Measurements from ENCODE around the gene PDE4D.
A peak's percentile ranks its signal among the peaks of the same experiment; 100 is the strongest.

The PDE4D gene

DNA sequence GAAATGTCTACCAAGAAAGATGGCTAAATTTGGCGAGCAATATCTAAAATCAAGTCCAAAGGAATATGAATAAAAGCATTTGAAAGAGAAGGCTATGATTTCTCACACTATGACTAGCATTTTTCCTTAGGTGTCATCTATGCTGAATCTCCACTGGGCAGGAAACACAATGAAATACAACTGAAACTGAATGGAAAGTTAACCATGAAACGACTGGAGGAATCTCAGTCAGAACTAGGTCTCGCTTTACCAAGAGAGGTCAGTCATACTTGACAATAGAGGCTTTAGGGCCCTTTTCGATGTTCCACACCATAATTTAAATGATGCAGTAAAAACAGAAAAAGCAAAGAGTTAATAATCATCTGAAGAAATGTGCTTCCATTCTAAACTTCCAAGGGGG, 339.0 kb downstream of the PDE4D start:
- DNase-seq (ENCODE audit: low read depth, low spot score): no peak

DNA sequence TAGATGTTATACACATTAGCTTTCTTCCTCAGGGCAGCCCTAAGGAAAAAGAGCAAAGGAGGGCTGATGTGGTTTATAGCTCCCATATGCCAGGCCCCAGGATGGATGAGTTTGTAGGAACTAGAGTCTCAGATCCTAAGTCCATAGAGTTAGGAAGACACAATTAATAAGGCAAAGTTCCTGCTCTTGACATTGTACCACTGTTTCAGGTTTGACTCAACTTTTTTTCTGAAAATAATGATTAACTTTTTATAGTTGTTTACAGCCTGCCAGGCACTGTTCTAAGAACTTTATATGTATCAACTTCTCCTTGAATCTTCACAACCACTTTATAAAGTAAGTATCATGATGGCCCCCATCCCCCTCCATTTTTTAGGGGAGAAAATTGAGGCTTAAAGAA, 339.5 kb downstream of the PDE4D start:
- no peak for DNase-seq (ENCODE audit: low read depth, low spot score)

DNA sequence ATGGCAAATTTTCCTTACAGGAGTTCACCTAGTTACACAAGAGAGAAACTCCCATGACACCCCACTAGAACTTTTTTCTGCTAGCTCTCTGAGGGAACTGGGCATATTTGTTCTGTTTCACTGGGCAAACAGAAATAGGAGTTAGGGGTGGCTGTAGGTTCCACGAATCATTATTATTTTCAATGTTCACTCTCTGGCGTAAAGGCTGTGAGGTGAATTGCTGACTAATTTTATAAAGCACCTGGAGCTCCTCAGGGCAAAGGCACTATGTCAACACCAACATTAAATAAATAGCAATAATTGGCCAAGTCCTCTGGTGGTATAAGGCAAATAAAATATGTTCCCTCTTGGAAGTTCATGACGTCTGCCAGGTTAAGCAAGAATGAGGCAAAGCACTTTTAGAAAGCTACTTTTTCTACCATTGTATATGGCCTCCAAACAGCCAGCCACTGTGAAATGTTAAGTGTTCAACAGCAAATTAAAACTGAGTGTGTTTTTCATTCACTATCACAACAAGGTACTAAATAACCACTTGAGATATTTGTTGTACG, 344.6 kb downstream of the PDE4D start:
- DNase-seq (ENCODE audit: low read depth, low spot score): no peak

DNA sequence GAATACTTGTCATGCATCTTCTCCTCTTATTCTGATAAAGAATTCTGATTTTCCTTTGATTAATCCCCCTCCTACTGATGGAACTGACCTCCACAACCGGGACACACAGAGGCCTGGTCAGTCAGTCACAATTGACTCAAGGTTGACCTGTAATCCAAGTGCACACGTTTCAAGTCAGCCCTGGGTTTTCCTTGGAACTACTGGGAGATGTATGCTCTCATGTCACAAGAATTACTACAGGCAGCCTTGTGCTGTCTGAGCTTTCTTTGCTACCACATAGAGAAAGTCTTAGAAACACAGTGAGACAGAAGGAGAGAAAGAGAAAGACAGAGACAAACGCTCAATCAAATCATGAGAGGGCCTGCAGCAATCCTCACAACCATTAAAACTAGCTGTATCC, 345.8 kb downstream of the PDE4D start:
- no peak for DNase-seq (ENCODE audit: low read depth, low spot score)

DNA sequence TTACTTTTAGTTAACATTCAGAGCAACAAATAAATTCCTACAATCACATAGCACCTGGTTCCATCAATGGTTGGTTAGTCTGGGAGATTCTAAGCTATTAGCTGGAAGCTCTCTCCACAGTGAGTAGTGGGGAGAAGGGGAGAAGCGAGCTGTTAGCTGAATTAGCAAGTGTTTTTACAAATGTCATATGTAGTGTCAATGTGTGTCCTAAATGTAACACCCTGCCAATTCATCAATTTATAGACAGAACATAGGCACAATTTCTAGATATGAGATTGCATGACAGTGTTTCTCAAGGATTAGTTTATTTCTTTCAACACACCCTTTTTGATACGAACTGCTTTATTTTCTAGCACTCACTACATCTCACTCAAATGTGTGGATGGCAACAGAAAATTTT, 349.0 kb downstream of the PDE4D start:
- no peak for DNase-seq (ENCODE audit: low read depth, low spot score)

DNA sequence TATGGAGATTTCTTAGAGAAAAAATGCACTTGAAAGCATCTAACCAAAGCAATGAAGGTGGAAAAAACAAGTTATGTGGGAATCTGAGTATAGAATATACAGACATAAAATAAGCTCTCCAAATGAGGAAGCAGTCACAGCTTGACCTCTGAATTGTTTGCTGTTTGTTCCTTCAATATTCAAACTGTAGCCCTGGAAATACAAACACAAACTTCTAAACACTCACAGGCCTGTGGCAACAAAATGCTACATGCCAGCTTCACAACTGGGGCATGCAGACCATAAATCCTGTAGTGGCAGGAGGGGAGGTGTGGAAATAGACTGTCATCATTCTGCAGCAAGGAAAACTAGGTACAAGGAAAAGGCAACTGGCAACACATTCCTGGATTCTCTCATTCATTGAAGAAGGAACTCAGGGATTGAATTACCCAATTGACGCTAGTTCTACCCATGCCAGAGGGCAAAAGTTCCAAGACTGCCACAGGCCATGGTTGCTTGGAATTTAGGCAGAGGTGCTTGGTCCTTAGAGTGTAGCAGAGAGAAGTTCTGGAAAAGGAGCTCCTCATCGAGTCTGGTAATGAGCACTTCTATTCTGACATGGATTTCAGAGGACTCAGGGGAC, 349.6 kb downstream of the PDE4D start:
- DNase-seq (ENCODE audit: low read depth, low spot score): peak; percentile 63

DNA sequence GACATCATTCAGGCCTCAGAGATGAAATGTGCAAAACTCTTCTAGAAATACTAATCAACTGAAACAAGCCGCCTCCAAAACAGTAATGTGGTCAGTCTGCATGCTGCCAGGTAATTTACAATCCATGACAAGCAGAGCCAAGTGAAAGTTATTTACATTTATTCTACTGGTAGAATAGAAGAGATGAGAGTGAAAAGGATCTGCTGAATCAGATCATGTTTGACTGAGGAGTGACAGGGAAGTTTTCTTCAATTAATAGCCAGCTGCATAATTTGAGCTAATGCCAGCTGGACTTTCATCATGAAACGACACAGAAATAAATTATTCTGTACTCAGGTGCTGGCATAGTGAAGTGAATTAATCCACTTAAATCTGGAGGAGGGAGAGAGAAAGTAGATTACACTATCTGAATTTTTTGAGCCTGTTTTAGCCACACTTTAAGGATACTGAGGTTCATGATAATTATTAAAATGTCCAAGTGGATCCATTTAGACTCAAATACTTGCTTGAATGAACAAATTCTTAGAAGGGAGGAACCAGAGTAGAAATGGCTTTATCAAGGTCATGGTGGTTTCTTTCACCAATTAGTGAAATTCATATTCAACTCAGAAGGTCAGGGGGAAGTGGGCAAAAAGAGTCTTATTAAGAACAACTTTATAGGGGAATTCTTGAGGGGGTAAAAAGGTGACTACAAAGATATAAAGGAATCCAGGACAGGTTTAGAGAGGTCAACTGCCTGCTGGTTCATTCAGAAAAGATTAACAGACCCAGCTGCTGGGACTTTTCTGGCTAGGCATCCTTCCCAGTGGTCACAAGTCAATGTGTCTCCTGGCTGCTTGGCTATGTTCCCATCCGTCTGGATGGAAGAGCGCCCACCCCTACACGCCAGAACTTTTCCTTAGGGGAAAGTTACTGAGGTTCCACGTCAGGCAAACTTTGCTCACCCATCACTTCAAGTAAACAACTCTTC, 350.4 kb downstream of the PDE4D start:
- no peak for DNase-seq (ENCODE audit: low read depth, low spot score)

DNA sequence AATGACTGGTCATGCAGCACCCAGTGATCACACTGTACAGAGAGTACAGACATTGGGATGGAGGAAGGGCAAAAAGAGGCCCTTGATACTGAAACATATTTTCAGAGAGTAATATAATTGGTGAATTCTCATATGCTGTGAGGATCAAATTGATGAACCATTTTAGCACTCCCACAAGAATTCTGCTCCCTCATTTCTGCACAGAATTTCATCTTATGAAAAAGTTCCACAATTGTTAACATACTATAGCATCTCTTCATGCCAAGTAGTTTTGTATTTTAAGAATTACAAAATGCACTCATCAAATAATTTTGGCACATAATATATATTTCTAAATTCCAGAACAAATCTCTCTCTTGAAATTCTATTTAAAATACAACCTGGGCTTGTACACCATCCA, 351.2 kb downstream of the PDE4D start:
- DNase-seq (ENCODE audit: low read depth, low spot score): no peak

DNA sequence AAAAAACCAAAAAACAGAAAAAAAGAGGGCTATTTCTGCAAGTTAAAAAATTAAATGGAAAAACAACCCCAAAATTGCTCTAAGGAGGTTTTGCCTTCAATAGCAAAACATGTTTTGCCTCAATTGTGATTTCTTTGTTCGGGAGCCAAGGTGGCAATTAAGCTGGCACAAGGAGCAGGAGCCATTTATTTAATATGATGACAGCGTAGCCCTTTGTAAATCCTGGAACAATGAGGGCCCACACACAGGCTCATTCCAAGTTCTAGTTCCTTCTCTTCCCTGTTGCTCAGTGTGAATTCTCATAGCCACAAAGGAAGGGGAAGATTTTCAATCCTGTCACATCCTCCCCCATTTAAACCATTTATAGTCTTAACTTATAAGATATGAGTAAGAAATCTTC, 353.2 kb downstream of the PDE4D start:
- no peak for DNase-seq (ENCODE audit: low read depth, low spot score)

DNA sequence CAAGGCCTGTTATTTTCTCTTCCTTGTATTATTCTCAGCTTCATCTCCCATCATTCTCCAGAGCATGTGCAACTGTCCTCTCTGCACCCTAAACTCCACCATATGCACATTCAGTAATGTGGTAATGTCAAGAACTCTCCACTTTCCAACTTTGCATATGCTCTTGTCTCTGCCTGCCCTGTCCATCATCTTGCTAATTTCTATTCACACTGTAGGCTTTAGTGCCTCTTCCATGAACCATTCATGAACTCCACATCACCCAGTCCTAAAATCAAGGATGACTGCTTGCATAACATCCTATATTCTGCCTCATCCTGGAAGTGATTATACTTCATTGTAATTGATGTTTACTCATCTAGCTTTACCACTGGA, 354.8 kb downstream of the PDE4D start:
- no peak for DNase-seq (ENCODE audit: low read depth, low spot score)

DNA sequence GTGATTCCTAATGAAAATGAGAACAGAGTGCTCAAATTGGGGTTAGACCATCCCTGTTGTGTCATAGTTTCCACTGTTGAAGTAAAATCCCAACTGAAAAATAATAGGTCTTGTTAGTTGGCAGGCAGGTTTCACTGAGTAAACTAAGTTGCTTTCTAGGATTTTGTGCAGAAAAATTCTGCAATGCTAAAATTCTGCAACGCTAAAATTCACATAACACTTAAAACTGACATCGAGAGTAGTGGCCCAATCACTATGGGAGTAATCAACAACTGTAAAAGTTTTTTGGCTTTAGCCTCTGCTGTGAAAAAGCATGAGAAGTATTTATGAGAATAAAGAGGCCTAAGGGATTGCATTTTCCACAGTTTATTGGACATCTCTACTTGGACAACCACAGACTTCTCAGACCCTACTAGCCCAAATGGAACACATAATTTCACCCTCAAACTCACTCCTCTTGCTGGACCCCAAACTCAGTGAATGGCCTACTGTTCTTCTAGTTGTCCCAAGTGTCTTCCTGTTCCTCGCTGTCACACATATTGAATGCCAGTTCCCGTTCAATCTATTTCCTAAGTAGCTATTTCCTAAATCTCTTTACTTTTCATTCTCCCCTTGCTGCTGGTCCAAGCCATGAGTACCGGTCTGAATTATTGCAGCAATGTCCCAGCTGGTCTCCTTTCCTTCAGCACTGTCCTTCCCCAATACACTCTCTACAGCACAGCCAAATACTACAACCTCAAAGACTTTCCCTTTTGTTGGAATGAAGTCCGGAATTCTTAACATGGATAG, 355.4 kb downstream of the PDE4D start:
- DNase-seq (ENCODE audit: low read depth, low spot score): no peak

DNA sequence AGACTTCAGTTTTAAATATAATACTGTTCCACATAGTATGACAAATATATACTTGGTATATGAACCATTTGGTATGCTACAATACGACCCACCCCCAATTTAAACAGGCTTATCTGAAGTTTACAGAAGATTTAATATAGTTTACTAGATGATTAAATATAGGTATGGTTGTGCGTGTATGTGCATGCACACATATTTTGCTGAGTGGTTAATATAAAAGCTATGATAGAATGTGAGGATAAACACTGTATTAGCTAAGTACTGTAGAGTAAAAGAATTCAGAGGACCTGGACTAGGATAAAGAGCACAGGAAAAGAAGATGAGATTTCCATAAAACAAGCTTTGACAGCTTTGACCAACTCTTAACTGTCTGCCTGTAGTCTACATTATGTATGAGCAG, 356.7 kb downstream of the PDE4D start:
- DNase-seq (ENCODE audit: low read depth, low spot score): no peak

DNA sequence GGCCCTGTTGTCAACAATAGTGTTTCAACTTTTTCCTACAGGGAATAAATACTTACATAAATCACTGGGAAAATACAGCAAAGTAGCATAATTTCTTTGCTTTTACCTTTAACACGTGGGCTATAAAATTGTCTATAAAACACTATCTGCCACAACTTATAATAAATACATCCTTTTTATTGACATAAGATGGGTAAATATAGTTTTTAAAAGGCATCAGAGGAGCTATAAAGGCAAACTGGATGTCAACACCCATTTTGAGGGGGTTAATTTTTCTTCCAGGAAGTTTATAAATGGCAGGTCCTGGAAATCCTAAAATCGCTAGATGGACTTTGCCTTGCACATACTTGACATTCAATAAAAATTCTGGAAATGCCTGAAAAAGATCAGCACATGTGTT, 358.0 kb downstream of the PDE4D start:
- DNase-seq (ENCODE audit: low read depth, low spot score): no peak

DNA sequence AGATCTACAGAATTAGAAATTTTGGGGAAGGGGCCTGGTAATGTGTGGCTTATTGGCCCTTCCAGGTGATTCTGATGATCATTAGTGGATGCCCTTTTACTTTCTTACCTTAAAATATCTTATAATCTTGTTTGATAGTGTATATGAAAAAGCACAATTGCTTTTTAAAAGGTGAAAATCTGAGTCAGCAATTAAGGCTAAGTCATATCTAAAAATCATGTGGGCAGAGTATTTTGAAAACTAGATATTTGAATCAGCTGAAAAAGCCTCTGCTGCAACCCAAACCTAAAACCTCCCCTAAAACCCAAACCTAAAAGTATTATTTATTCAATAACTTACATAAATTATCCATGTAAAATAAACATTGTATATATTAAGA, 359.8 kb downstream of the PDE4D start:
- no peak for DNase-seq (ENCODE audit: low read depth, low spot score)

DNA sequence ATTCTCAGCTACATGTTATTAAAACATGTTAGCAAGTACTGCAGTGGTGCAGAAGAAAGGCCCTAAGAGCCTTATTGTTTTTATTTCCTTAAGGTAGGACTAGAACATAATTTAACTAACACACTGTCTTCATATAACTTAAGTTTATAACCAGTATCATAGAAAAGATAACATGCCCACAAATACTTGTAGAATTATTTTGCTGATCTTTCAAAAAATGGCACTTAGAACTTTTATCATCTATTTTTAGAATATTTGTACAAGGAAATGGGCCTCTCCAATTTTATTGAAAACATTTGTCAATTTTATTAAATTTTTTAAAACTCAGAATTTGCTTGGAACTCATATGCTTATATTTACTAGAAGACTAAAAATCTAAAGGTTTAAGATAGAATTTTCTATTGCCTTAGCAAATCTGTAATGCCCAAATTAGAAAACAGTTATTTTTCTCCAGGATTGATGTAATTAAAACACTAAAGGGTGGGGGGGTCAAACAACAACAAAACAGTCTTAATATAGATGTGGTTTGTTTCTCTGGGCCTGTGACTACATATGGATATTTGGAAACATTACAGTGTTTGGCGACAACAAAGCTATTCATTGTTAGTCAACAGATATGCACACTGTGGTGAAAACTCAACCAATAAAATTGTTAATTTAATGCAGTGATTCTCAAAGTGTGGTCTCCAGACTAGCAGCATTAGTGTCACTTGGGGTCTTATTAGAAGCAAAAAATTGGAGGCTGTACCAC, 360.4 kb downstream of the PDE4D start:
- no peak for DNase-seq (ENCODE audit: low read depth, low spot score)

DNA sequence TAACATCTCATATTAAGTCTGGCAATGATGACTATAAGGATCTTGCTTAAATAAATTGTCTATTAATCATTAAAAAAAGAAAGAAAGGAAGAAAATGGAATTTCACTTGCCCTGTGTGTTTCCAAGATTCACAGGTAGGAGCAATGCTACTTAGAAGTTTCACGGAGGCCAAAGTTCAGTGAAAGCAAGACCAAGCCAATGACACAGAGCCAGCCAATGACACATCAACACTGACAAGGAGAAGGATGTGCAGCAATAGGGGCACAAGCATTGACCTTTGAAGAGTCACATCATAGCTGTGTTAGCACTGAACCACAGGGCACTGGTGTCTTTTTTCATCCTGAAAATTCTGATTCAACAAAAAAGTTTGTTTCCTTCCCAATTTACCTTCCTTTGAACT, 364.3 kb downstream of the PDE4D start:
- no peak for DNase-seq (ENCODE audit: low read depth, low spot score)

DNA sequence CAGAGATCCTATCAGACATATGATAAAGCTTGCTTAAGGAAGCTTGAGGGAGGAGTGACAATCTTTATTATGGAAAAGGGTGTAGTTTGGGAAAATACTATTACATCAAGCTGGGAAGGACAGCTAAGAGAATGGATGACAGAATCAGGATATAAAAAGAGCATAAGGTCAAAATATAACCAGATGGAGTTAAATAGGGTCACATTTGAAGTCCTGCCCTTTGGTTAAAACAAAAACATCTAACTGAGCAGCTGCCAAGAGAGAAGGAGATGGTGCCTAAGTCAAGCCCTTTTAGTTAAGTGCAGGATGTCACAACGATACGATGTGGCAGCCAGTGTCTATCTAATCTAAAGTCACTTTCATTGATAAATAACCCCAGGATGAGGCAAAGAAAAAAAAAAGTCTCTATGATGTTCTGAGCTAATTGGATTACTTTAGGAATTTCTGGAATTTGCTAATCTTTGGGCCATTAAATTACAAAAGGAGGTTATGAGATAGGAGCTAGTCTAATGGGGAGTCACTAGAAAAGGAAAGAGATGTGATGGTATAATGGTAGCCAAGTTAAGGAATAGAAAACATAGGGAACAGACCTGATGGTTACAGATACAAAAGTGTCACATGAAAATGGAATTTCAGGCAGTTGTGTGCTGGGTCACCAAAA, 365.2 kb downstream of the PDE4D start:
- no peak for DNase-seq (ENCODE audit: low read depth, low spot score)

DNA sequence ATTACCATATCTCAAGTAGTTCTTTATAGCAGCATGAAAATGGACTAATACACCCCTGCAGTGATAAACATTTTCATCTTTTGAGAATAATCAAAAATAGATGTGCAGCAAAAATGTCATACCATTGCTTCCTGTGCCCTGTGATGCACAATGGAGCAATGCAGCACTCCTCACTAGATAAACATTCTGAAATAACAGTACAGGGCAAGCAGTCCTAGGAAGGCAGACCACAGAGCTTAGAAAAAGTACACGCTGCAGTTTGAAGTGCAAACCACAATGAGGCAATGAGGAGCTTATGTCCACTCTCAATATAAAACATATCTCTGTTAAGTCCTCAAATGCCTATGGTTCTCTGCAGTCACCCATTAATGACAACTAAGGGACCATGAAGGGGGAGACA, 367.6 kb downstream of the PDE4D start:
- no peak for DNase-seq (ENCODE audit: low read depth, low spot score)

DNA sequence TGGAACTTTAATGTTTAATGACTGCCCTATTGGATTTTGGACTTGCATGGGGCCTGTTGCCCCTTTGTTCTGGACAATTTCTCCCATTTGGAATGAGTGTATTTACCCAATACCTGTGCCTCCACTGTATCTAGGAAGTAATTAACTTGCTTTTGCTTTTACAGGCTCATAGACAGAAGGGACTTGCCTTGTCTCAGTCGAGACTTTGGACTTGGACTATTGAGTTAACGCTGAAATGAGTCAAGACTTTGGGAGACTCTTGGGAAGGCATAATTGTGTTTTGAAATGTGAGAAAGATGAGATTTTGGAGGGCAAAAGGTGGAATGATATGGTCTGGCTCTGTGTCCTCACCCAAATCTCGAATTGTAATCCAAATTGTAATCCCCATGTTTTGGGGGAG, 368.2 kb downstream of the PDE4D start:
- DNase-seq (ENCODE audit: low read depth, low spot score): no peak

DNA sequence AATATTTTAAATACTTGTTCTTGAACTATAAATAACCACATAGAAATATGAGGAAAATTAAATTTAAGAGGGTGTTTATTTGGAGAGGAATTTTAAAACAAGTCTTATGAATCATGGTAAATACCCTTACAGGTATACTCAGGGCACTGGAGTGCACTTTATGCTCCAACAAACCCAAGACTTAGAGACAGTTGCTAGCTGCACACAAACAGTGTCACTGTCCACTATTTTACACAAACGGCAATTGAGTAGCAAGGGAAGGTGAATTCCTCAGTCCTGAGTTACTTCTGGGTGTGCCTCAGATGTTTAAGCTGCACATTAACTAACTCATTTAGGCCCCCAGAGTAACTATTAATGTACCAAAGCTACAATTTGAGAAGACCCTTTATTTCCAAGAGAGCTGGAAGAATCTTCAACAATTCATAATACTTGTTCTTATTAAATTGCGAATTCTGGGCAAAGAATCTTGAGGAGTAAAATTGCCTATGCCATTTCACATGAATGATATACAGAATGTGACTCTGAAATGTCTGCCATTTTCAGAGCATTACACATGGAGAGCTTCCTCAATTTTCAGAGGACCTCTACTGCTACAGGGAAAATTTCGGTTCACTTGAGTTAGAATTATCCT, 371.2 kb downstream of the PDE4D start:
- DNase-seq (ENCODE audit: low read depth, low spot score): no peak

DNA sequence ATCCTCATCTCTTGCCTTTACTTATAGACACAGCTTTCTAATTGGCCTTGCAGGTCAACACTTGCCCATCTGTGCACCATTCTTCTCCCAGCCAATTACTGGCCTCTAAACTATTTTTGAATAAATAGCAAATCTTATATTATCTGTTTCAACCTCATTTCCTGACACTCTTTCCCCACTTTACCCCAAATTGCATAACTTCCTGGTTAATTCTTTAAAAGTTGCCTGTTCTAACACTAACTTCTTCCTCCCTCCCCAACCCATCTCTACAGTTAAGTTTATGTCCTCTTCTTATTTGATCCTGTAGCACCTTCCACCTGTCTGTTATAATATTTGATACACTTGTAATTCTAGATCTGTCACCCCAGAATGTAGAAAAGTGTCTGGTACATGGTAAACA, 372.1 kb downstream of the PDE4D start:
- no peak for DNase-seq (ENCODE audit: low read depth, low spot score)
